Effector memory CD4-positive, alpha-beta T cell (primary cell): Measurements from ENCODE around the gene RAMP1.
"Not testable (repeated sequence)": the region's sequence is repeated elsewhere in the genome, so short reads cannot be mapped to it uniquely, and the experiment has no call there.

Experiments used
- DNase-seq, 3 donors: peaks; one replicate each; pipeline ENCODE4 v3.0.0-alpha.2; 2020
- H3K27ac ChIP-seq: 2 replicates; pipeline ENCODE4 v1.7.0; 2013; ENCODE audit warnings: mild to moderate bottlenecking, low read length, moderate library complexity; ENCODE audit not compliant: insufficient read depth, poor library complexity, severe bottlenecking
- H3K27me3 ChIP-seq: replicated peaks from 2 replicates; pipeline ENCODE4 v1.7.0; 2013; ENCODE audit warnings: mild to moderate bottlenecking, low read length; ENCODE audit not compliant: insufficient read depth, control insufficient read depth, poor library complexity, severe bottlenecking
- H3K36me3 ChIP-seq: 2 replicates; pipeline ENCODE4 v1.7.0; 2013; ENCODE audit warnings: mild to moderate bottlenecking, low read length, moderate library complexity; ENCODE audit not compliant: control insufficient read depth, insufficient read depth
- H3K4me1 ChIP-seq: 2 replicates; pipeline ENCODE4 v1.7.0; 2013; ENCODE audit warnings: low read length, mild to moderate bottlenecking; ENCODE audit not compliant: control insufficient read depth, insufficient read depth, poor library complexity, severe bottlenecking
- H3K4me3 ChIP-seq: 2 replicates; pipeline ENCODE4 v1.7.0; 2013; ENCODE audit warnings: low read length, low read depth, mild to moderate bottlenecking; ENCODE audit not compliant: insufficient read depth, poor library complexity, severe bottlenecking
- H3K9me3 ChIP-seq: 2 replicates; pipeline ENCODE4 v1.7.0; 2013; ENCODE audit warnings: mild to moderate bottlenecking, low read length, moderate library complexity; ENCODE audit not compliant: control insufficient read depth

RAMP1 gene

DNA sequence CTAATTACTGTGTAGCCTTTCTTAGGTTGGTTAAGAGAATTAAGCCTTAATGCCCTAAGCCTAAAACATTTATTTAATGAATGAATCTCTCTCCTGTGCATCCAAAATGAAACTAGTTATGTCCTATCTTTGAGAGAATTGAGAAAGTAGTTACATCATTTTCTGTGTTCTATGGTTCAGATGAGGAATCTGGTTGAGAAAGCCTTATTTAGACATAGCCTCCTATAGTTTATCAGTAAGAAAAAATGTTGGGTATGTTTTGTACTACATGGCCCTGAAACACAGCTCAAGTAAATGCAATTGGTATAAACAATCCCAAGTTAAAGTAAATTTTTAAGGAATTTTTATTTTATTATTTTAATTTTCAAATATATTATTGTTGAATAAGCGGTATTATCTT is 25.9 kb upstream of the RAMP1 start:
- Histone ChIP-seq H3K9me3 (no peaks in the 10 kb centered on the region), H3K27me3 (no peaks in the 10 kb centered on the region), H3K4me3 (no peak overlapping the region), H3K27ac (no peak overlapping the region), H3K36me3 (no peaks in the 10 kb centered on the region), H3K4me1 (no peaks in the 10 kb centered on the region)
- no peak for DNase-seq

DNA sequence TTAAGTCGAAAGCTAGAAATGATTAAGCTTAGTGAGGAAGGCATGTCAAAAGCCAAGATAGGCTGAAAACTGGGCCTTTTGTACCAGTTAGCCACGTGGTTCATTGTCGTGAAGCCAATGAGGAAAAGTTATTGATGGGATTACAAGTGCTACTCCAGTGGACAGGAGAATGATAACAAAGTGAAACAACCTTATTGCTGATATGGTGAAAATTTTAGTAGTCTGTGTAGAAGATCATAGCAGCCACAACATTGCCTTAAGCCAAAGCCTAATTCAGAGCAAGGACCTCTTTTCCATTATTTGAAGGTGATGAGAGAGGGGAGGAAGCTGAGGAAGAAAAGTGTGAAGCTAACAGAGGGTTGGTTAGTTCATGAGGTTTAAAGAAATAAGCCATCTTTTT is 24.1 kb upstream of the RAMP1 start:
- H3K36me3 ChIP-seq: no peaks in the 10 kb centered on the region
- DNase-seq: no peak
- no peaks in the 10 kb centered on the region for H3K27me3 ChIP-seq
- H3K9me3 ChIP-seq: no peaks in the 10 kb centered on the region
- H3K4me3 ChIP-seq: no peak overlapping the region
- no peaks in the 10 kb centered on the region for H3K4me1 ChIP-seq
- H3K27ac ChIP-seq: no peak overlapping the region

DNA sequence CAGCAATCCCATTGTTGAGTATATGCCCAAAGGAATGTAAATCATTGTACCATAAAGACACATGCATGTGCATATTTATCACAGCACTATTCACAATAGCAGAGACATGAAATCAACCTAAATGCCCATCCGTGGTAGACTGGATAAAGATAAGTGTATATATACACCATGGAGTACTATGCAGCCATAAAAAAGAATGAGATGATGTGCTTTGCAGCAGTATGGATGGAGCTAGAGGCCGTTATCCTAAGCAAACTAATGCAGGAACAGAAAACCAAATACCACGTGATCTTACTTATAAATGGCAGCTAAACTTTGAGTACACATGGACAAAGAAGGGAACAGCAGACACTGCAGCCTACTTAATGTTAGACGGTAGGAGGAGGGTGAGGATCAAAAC is 18.4 kb upstream of the RAMP1 start:
- Histone ChIP-seq H3K27ac (no peak overlapping the region), H3K27me3 (no peaks in the 10 kb centered on the region), H3K4me3 (no peak overlapping the region), H3K9me3 (no peaks in the 10 kb centered on the region), H3K4me1 (no peaks in the 10 kb centered on the region), H3K36me3 (no peaks in the 10 kb centered on the region)
- no peak for DNase-seq

DNA sequence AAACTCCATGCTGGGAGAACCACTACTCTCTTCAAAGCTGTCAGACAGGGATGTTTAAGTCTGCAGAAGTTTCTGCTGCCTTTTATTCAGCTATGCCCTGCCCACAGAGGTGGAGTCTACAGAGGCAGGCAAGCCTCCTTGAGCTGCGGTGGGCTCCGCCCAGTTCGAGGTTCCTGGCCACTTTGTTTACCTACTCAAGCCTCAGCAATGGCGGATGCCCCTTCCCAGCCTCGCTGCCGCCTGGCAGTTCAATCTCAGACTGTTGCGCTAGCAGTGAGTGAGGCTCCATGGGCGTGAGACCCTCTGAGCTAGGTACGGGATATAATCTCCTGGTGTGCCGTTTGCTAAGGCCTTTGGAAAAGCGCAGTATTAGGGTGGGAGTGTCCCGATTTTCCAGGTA is 10.5 kb upstream of the RAMP1 start:
- not testable (repeated sequence) for H3K4me3 ChIP-seq, H3K27me3 ChIP-seq, H3K27ac ChIP-seq, H3K4me1 ChIP-seq, DNase-seq, H3K9me3 ChIP-seq, H3K36me3 ChIP-seq

DNA sequence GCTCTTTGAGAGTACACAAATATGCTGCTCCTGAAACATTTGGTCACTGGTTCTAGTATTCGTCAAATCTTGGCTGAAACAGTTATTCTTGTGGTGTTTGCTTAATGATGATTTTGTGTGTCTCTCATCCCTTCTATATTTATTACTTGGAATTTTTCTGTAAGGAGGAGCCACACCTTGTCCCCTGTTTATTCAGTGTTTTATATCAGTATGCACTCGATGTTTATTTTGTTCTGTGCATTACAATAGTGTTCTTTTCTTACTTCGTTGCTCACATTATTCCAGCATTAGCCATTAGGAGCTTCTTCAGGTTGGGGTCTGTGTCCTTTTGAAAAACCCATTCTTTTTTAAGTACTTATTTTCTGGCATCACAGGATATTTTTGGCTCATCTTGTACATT is 5.1 kb upstream of the RAMP1 start:
- no peak for DNase-seq
- no peak overlapping the region for H3K27ac ChIP-seq
- no peaks in the 10 kb centered on the region for H3K9me3 ChIP-seq
- H3K4me1 ChIP-seq: peaks cover 2% of the 10 kb centered on the region
- H3K27me3 ChIP-seq: peaks cover 7% of the 10 kb centered on the region
- no peak overlapping the region for H3K4me3 ChIP-seq
- no peaks in the 10 kb centered on the region for H3K36me3 ChIP-seq

DNA sequence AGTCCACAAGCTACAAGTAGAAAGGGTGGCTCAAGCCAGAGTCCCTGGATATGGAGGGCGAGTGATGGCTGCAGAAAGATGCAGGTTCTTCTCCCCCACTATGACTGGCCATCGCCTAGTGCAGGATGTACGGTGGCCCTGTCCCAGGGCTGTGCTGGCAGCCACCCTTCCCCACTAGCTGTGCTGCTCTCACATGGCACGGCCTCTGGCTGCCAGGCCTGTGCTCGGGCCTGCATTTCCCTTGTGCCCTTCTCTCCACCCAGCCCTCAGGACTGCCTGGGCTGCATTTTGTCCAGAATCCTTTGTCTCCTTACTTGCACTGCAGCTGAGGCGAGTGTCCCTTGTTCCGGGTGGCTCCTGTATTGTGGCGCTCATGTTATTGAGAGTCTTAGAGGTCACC is 1.6 kb upstream of the RAMP1 start:
- Histone ChIP-seq H3K27ac (no peak overlapping the region), H3K27me3 (peaks cover 21% of the 10 kb centered on the region), H3K4me1 (peaks cover 2% of the 10 kb centered on the region), H3K36me3 (no peaks in the 10 kb centered on the region), H3K9me3 (no peaks in the 10 kb centered on the region), H3K4me3 (no peak overlapping the region)
- no peak for DNase-seq

DNA sequence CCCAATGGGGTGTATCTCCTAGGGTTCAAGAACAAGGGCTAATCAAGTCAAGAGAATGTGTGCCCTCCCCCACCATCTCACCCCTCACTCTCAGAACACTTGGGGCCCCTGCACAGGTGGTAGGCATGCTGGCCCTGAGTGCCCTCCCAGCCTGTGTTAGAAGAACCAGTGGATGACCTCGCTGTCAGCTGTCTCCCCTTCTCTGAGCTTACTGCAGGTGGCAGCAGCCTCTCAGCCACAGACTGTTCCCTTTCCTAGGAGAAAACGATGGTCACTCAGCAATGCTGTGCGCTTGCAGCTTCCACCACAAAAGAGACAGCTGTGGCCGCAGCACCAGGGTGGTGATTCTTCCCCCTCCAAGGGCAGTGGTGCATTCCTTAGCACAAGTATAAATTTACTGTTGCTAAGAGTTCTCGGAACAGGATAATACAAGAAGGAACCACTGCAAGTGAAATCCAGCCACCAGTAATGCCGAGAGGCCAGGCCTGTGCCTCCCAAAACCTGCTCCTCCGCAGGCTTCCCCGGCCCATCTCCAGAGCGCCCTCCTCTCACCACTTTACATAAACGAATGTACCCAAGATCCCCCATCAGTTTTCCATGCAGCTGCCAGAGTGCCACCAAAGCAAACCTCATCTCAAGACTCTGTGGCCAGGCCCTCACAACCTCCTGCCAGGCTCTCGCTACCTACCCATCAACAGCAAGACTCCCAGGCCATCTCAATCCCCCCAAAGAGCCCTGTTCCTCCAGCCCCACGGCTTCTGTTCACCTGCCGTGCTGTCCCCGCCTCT is 935 bp upstream of the RAMP1 start:
- peak in 2 of 3 donors; percentile 8 to 9 for DNase-seq
- H3K27me3 ChIP-seq: peaks cover 21% of the 10 kb centered on the region
- no peak overlapping the region for H3K27ac ChIP-seq
- H3K4me3 ChIP-seq: no peak overlapping the region
- H3K9me3 ChIP-seq: no peaks in the 10 kb centered on the region
- H3K4me1 ChIP-seq: peaks cover 2% of the 10 kb centered on the region
- no peaks in the 10 kb centered on the region for H3K36me3 ChIP-seq

DNA sequence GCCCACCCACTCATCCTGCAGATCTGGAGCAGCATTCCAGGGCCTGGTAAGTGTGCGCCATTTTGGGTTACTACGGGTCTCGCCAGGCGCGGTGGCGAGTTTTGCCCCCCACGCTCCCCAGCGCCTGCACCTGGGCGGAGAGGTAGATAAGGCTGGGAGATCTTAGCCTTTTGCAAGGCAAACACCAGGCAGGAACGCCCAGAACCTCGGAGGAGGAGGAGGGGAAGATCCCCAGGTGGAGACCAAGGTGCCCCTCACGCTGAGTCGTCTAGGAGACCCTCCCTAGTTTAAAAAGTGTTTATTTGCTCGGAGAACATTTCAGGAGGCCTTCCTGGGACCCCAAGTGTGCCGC is 365 bp upstream of the RAMP1 start:
- Histone ChIP-seq H3K27me3 (peaks cover 21% of the 10 kb centered on the region), H3K4me3 (no peak overlapping the region)

DNA sequence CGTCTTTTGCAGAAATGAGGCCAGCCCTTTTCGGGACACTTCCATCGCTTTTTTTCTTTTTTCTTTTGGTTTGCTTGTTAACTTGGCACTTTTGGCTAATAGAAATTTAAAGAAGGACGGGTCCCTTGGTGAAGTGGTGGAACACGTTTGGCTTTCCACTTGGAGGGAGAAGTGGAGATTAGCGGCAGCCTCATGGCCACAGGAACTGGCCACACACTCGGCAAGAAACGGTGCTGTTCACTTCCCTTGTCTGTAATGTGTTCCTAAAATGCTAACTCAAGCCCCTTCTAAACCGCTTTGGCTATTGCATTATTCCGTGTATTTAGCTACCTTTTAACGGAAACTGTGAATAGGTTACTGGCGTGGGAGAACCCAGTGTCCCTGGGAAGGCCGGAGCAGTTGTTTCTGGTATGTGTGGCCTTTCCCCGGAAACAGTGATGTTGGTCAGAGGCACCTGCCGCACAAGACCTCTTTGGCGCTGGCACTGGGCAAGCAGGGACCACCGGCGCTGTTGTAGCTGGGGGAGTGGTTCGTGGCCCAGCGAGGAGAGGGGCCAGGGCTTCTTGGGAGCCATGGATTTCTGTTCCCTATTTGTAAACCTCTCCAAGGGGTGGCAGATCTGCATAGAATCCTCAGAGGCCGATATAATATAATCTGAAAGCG is 981 bp downstream of the RAMP1 start:
- H3K4me3 ChIP-seq: no peak overlapping the region
- H3K4me1 ChIP-seq: peaks cover 2% of the 10 kb centered on the region
- H3K27ac ChIP-seq: no peak overlapping the region
- H3K36me3 ChIP-seq: no peaks in the 10 kb centered on the region
- no peaks in the 10 kb centered on the region for H3K9me3 ChIP-seq
- peaks cover 21% of the 10 kb centered on the region for H3K27me3 ChIP-seq
- DNase-seq: no peak

More for the DNA sequence above, 365 bp upstream of the RAMP1 start:
- no peak for DNase-seq
- Histone ChIP-seq H3K9me3 (no peaks in the 10 kb centered on the region), H3K27ac (no peak overlapping the region), H3K4me1 (peaks cover 2% of the 10 kb centered on the region), H3K36me3 (no peaks in the 10 kb centered on the region)

DNA sequence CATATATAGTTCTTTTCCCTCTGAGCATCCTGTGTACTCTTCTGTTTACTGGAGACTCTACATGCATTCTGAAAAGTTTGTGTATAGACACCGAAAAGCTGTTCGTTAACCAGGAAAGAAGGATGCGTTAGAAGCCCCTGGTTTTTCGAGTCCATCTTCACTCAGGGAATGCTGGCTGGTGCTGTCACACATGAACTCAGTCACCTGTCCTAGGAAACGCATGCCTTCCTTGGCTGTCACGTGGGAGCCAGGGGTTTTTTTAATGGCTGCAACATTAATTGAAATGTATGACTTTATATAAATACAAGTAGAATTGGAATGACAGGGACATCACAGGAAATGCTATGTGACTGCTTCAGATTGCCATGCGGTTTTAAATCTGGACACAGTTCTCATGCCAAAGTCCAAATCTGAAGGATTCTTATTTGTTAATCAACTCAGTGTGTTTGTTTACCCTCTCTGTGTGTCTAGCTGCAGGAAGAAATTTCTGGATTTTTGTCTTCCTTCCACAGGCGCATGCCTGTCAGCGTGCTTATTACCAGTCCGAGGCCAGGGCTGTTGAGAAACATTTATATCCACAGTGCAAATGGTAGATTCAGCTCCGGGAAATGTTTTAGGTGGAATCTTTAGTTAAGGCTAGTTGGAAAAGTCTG is 2.6 kb downstream of the RAMP1 start:
- H3K9me3 ChIP-seq: no peaks in the 10 kb centered on the region
- H3K27me3 ChIP-seq: peaks cover 21% of the 10 kb centered on the region
- H3K4me1 ChIP-seq: peaks cover 2% of the 10 kb centered on the region
- no peaks in the 10 kb centered on the region for H3K36me3 ChIP-seq
- no peak for DNase-seq
- no peak overlapping the region for H3K27ac ChIP-seq
- H3K4me3 ChIP-seq: no peak overlapping the region
